ENCODE measurements around the gene DOK3. TPM values are rescaled to one million over a fixed set of nuclear protein-coding genes. Genes with fewer than 3 reads are reported as not detected.

The DOK3 gene
- total and polyA plus RNA-seq, 2 of the 13 experiments (the other 11 are each of a cell fraction or from before 2014, with no cell fraction given), result 1.4 to 1.5 TPM

GRCh38 chr5:177491429-177491945, 18.1 kb downstream of the DOK3 start:
- intact Hi-C loops (cut with micrococcal nuclease; ENCODE audit: unreplicated experiment), result no loop called here
- H3K9me3 ChIP-seq (ENCODE audit: low read length), result no peaks in the 10 kb centered on the region
- FAIRE-seq (no peak), ATAC-seq (peak; percentile 64), DNase-seq (ENCODE audit: low spot score) (peak; percentile 65)
- peaks cover 15 to 18% of the 10 kb centered on the region in 2 experiments; a peak in 4 of 5 replicates for H3K36me3 ChIP-seq (replicated peaks in 1 of 2; ENCODE audit: control insufficient read depth in 1 of 2, insufficient read depth in 2 of 2, low read length in 2 of 2)
- no peak overlapping the region for H3K4me3 ChIP-seq (replicated peaks in 1 of 3; ENCODE audit: insufficient read depth in 1 of 3, low read depth in 2 of 3, low read length in 3 of 3)
- H3K27ac ChIP-seq (ENCODE audit: extremely low read length, insufficient read depth, low read length), result no peak overlapping the region
- H3K4me1 ChIP-seq (ENCODE audit: insufficient read depth, low read length), result peaks cover 28% of the 10 kb centered on the region
- ChIA-PET CTCF (ENCODE audit: low intra/inter-chr PET ratio, low total read pairs) (interaction anchor here (1.3 to 3.0 kb wide), 3 partner anchors 10 to 108 kb away, joined by 3 to 37 read pairs (median 14); partner anchors contain the start of gene B4GALT7), POLR2A (no interaction called here)
- H3K27me3 ChIP-seq (ENCODE audit: control insufficient read depth in 1 of 2, insufficient read depth in 2 of 2, low read length in 2 of 2), result no peaks in the 10 kb centered on the region
- H4K20me1 ChIP-seq (ENCODE audit: insufficient read depth, low read length), result peaks cover 14% of the 10 kb centered on the region; the same call in 1 of the 2 replicates
- H2AFZ ChIP-seq (ENCODE audit: low read length), result no peak overlapping the region
- H3K79me2 ChIP-seq (ENCODE audit: insufficient read depth, low read length), result no peaks in the 10 kb centered on the region
- in situ Hi-C loops (cut with HindIII; ENCODE audit: extremely low pct_ligation_motif_present, low pct_unique_long_range_greater_than_20kb), result no loop called here
- no peak overlapping the region for H3K9ac ChIP-seq (ENCODE audit: insufficient read depth, low read depth, low read length)
- BruUV-seq (replicated peaks), result no TSS peak
- 88% methylated on average over 27 of the region's 43 CpGs for WGBS (ENCODE audit: low lambda C conversion rate)
- no peak overlapping the region for H3K4me2 ChIP-seq (ENCODE audit: low read depth, low read length)
- TF ChIP-seq TFDP1 (CRISPR knock-in tag; IDR thresholded peaks at IDR 0.05; ENCODE audit: borderline replicate concordance), result no peak
- TF ChIP-seq NR1H2 (CRISPR knock-in tag; IDR thresholded peaks at IDR 0.05; ENCODE audit: borderline replicate concordance, low read depth), result no peak
- peak; percentile 27; the same call in 1 of the 2 replicates for TF ChIP-seq ZFX (CRISPR knock-in tag; IDR thresholded peaks at IDR 0.05; ENCODE audit: low read depth)
- TF ChIP-seq DMAP1 (CRISPR knock-in tag; IDR thresholded peaks at IDR 0.05), result no peak
- TF ChIP-seq GABPA (IDR thresholded peaks at IDR 0.05; ENCODE audit: low read depth, low read length), result no peak
- TF ChIP-seq GABPA (CRISPR knock-in tag; IDR thresholded peaks at IDR 0.05; ENCODE audit: low read depth), result no peak
- peak; percentile 59 for TF ChIP-seq YY1 (IDR thresholded peaks at IDR 0.05; ENCODE audit: insufficient read depth, insufficient replicate concordance, low read depth, low read length)
- TF ChIP-seq ZBTB33 (CRISPR knock-in tag; IDR thresholded peaks at IDR 0.05), result peak; percentile 100
- TF ChIP-seq ZBTB38 (CRISPR knock-in tag; IDR thresholded peaks at IDR 0.05), result peak; percentile 86
- no peak for TF ChIP-seq HNF1A (IDR thresholded peaks at IDR 0.05; ENCODE audit: low read depth)
- TF ChIP-seq HNF1A (CRISPR knock-in tag; IDR thresholded peaks at IDR 0.05; ENCODE audit: borderline replicate concordance), result no peak
- 0 out of 2 replicates have a peak, but pooled peaks have one; percentile 56 for TF ChIP-seq MTA1 (CRISPR knock-in tag; IDR thresholded peaks at IDR 0.05; ENCODE audit: borderline replicate concordance)
- TF ChIP-seq PCBP1 (IDR thresholded peaks at IDR 0.05; ENCODE audit: borderline replicate concordance, low read depth, low read length), result 0 out of 2 replicates have a peak, but pooled peaks have one; percentile 12
- peak; percentile 93 for TF ChIP-seq ZNF768 (CRISPR knock-in tag; IDR thresholded peaks at IDR 0.05)
- TF ChIP-seq CBX2 (IDR thresholded peaks at IDR 0.05; ENCODE audit: low read depth, low read length), result no peak
- TF ChIP-seq CBX2 (CRISPR knock-in tag; IDR thresholded peaks at IDR 0.05; ENCODE audit: low read depth), result no peak
- TF ChIP-seq ZNF788 (CRISPR knock-in tag; IDR thresholded peaks at IDR 0.05; ENCODE audit: borderline replicate concordance), result 0 out of 2 replicates have a peak, but pooled peaks have one; percentile 50
- no peak for TF ChIP-seq SP1 (IDR thresholded peaks at IDR 0.05)
- peak; percentile 79 for TF ChIP-seq SP1 (CRISPR knock-in tag; IDR thresholded peaks at IDR 0.05)
- TF ChIP-seq BRCA1 (CRISPR knock-in tag; IDR thresholded peaks at IDR 0.05), result no peak
